ENCODE results near the gene CCL23.

DNA sequence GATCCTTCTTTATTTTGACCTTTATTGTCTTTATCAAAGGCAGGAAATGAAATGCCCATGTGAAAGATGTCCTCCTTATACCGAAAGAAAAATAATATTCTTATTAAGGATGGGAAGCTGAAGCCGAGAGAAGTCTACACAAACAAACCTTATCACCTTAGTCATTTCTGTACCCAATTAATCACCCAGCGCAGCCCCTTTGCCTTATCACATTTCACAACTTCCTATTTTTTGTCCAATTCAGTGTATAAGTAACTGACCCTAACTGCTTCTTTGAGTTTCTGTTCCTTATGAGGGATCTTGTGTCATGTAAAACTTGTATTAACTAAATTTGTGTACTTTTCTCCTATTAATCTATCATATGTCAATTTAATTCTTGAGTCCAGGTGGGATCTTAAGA lies 16.4 kb upstream of the CCL23 start:
- TF ChIP-seq, protein P1, sequence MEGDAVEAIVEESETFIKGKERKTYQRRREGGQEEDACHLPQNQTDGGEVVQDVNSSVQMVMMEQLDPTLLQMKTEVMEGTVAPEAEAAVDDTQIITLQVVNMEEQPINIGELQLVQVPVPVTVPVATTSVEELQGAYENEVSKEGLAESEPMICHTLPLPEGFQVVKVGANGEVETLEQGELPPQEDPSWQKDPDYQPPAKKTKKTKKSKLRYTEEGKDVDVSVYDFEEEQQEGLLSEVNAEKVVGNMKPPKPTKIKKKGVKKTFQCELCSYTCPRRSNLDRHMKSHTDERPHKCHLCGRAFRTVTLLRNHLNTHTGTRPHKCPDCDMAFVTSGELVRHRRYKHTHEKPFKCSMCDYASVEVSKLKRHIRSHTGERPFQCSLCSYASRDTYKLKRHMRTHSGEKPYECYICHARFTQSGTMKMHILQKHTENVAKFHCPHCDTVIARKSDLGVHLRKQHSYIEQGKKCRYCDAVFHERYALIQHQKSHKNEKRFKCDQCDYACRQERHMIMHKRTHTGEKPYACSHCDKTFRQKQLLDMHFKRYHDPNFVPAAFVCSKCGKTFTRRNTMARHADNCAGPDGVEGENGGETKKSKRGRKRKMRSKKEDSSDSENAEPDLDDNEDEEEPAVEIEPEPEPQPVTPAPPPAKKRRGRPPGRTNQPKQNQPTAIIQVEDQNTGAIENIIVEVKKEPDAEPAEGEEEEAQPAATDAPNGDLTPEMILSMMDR (IDR thresholded peaks at IDR 0.05 in 4 of 5, conservative IDR thresholded peaks at IDR 0.05 in 1 of 5) = no peak
- TF ChIP-seq POLR2A (IDR thresholded peaks at IDR 0.05) = no peak
